GM10248 (cell line): ENCODE results near the gene SYNJ2.

Source experiments
- CTCF ChIA-PET: fragments of 300-600 bp; sonication (Branson Sonifier 250); formaldehyde crosslinking; extraction: SDS; loops from one replicate; lab custom pipeline; 2021; ENCODE audit warnings: antibody characterized with exemption; lab: Yijun Ruan, JAX
- POLR2A ChIA-PET: fragments of 350-650 bp; sonication (Branson Sonifier 250); formaldehyde crosslinking; extraction: SDS; loops from one replicate; lab custom pipeline; 2020; ENCODE audit warnings: antibody characterized with exemption; lab: Yijun Ruan, JAX
- DNase-seq: peaks from one replicate; pipeline ENCODE4 v3.0.0; 2012; ENCODE audit errors: extremely low spot score
- TF ChIP-seq, protein P1 (sequence below): IDR thresholded peaks from 2 replicates; pipeline ENCODE4 v1.5.1; 2012; ENCODE audit warnings: mild to moderate bottlenecking, low read depth; ENCODE audit errors: extremely low read depth, missing control alignments, control extremely low read depth

The SYNJ2 gene

GRCh38 chr6:158002249-158002950, 20.7 kb downstream of the SYNJ2 start:
- POLR2A ChIA-PET = no interaction called here
- CTCF ChIA-PET = interaction anchor here (0.7 to 1.5 kb wide), 5 partner anchors 13 to 70 kb away, joined by 3 to 6 read pairs (median 5); partner anchors contain the start of gene SYNJ2
- no peak for DNase-seq
- TF ChIP-seq, protein P1, sequence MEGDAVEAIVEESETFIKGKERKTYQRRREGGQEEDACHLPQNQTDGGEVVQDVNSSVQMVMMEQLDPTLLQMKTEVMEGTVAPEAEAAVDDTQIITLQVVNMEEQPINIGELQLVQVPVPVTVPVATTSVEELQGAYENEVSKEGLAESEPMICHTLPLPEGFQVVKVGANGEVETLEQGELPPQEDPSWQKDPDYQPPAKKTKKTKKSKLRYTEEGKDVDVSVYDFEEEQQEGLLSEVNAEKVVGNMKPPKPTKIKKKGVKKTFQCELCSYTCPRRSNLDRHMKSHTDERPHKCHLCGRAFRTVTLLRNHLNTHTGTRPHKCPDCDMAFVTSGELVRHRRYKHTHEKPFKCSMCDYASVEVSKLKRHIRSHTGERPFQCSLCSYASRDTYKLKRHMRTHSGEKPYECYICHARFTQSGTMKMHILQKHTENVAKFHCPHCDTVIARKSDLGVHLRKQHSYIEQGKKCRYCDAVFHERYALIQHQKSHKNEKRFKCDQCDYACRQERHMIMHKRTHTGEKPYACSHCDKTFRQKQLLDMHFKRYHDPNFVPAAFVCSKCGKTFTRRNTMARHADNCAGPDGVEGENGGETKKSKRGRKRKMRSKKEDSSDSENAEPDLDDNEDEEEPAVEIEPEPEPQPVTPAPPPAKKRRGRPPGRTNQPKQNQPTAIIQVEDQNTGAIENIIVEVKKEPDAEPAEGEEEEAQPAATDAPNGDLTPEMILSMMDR = no peak

DNA sequence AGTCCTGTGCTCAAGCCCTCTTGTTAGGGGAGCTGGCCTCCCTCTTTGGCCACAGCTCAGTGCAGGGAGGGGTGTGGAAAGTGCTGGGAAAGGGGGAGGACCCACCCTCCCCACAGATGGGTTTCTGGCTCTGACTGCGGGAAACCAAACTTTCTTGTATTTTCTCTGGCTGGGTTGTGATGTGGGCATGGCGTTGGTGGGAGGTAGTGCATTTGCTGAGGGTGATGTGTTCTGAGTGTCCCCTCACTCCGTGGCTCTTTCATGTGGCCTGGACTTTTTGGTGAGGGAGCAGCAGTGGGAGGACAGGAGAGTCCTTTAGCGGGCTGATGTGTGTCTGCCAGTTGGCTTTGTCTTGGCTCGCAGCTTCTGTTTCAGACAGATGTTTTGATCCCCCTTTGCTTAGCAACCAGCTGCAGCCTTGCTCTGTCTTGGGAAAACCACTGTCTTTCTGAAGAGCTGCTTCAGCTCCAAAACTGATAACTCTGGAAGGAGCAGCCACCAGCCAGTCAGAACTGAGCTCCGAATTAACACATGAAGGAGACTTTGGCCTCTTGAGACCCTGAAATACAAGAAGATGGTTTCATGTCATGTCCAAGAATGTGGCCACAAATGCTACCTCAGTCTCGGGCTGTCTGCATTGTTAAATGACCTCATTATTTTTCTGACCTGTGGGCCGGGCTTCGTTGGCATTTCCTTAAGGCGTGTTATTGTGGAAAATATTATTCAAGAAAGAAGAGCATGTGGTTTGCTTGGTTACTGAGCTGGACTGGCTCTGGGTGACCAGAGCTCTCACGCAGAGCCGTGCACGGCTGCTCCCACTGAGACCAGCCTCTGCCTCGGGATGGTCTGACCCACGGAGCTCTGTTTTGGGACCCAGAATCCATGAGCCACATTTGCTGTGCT, 21.5 kb downstream of the SYNJ2 start:
- DNase-seq = no peak
- POLR2A ChIA-PET = no interaction called here
- TF ChIP-seq, protein P1 = no peak
- CTCF ChIA-PET = interaction anchor here (0.7 to 1.5 kb wide), 6 partner anchors 12 to 69 kb away, joined by 3 to 6 read pairs (median 4); partner anchors contain the start of gene SYNJ2

GRCh38 chr6:158003910-158004700, 22.4 kb downstream of the SYNJ2 start:
- ChIA-PET CTCF (interaction anchor here (1.2 to 1.4 kb wide), 4 partner anchors 11 to 22 kb away, joined by 3 to 4 read pairs (median 4); partner anchors contain the start of gene SYNJ2), POLR2A (no interaction called here)
- no peak for DNase-seq
- TF ChIP-seq, protein P1 = no peak

DNA sequence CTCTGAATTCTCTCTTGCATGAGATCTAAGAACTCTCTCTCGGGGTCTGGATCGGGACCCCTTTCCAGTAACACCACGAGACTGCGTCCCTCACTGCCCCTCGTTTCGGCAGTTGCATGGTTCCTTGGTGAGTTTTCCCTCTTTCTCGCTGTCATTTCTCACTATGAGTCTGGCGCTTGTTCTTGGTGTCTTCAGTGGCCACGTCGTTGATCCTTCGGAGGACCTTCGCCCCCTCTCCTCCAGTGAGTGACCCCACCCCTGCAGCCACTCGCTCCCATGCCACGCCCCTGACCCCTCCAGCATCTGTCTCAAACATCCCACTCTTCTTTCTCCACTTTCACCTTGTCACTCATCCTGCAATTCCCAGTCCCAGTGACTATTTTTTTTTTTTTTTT, 23.0 kb downstream of the SYNJ2 start:
- CTCF ChIA-PET = interaction anchor here (1.2 kb wide), 2 partner anchors 10 to 21 kb away, joined by 3 read pairs; no protein-coding TSS in a partner anchor
- no peak for DNase-seq
- POLR2A ChIA-PET = no interaction called here
- TF ChIP-seq, protein P1 = no peak

GRCh38 chr6:158005626-158006180, 24.0 kb downstream of the SYNJ2 start:
- DNase-seq = no peak
- TF ChIP-seq, protein P1 = no peak
- POLR2A ChIA-PET = no interaction called here
- CTCF ChIA-PET = interaction anchor here (1.3 to 3.2 kb wide), 2 partner anchors 11 to 20 kb away, joined by 3 to 16 read pairs; no protein-coding TSS in a partner anchor
